H1 (cell line): ENCODE measurements around the gene GPALPP1. TPM values are rescaled to one million over a fixed set of nuclear protein-coding genes. Genes with fewer than 3 reads are reported as not detected.

ENCODE experiments used
- CTCF ChIA-PET: fragments of 300-600 bp; sonication (Branson Sonifier 250); formaldehyde crosslinking; loops from one replicate; lab custom pipeline; 2021; ENCODE audit not compliant: partially characterized antibody; lab: Charles Lee
- POLR2A ChIA-PET: fragments of 300-600 bp; sonication (Branson Sonifier 250); formaldehyde crosslinking; loops from one replicate; lab custom pipeline; 2021; ENCODE audit warnings: inconsistent platforms; ENCODE audit not compliant: partially characterized antibody; lab: Charles Lee
- DNase-seq, 2 experiments: peaks; one replicate each; pipeline versions ENCODE4 v3.0.0 to v3.0.0-alpha.2; 2010 to 2022; ENCODE audit warnings: low spot score in 2 of 2, low read depth in 1 of 2, mixed read lengths in 1 of 2
- FAIRE-seq: peaks from 2 replicates; lab custom pipeline; 2011; peaks lifted over from hg19 to GRCh38; lab: Jason Lieb, UNC
- H2AFZ ChIP-seq: 2 replicates; pipeline ENCODE4 v1.8.1; 2012; ENCODE audit warnings: low read length, inconsistent platforms
- H2AK5ac ChIP-seq: 2 replicates; pipeline ENCODE4 v1.6.1; 2013; ENCODE audit warnings: low read depth, low read length
- H2BK120ac ChIP-seq: replicated peaks from 2 replicates; pipeline ENCODE3; 2013; ENCODE audit warnings: low read depth, low read length, inconsistent platforms
- H2BK12ac ChIP-seq: 2 replicates; pipeline ENCODE4 v1.6.1; 2013; ENCODE audit warnings: low read depth, low read length
- H2BK15ac ChIP-seq: 2 replicates; pipeline ENCODE4 v1.6.1; 2013; ENCODE audit warnings: low read length
- H2BK20ac ChIP-seq: 2 replicates; pipeline ENCODE4 v1.6.1; 2013; ENCODE audit warnings: low read length
- H2BK5ac ChIP-seq: 2 replicates; pipeline ENCODE4 v1.6.1; 2013; ENCODE audit warnings: low read depth, low read length
- H3K14ac ChIP-seq: 2 replicates; pipeline ENCODE4 v1.6.1; 2013; ENCODE audit warnings: inconsistent platforms; ENCODE audit not compliant: insufficient read length
- H3K18ac ChIP-seq: 2 replicates; pipeline ENCODE4 v1.6.1; 2013; ENCODE audit warnings: low read length; ENCODE audit errors: extremely low read depth
- H3K23ac ChIP-seq: 2 replicates; pipeline ENCODE4 v1.6.1; 2013; ENCODE audit warnings: inconsistent platforms; ENCODE audit not compliant: insufficient read length
- H3K23me2 ChIP-seq: 2 replicates; pipeline ENCODE4 v1.6.1; 2013; ENCODE audit warnings: low read depth, low read length
- H3K27ac ChIP-seq: 2 replicates; pipeline ENCODE4 v1.6.1; 2011; ENCODE audit warnings: low read depth, low read length, inconsistent platforms
- H3K27me3 ChIP-seq, 4 experiments: replicated peaks in 1 of 4; 1 replicate in 1 of 4; 2 replicates in 3 of 4; pipeline versions ENCODE4 v1.6.1 to v1.8.1; 2011 to 2013; ENCODE audit warnings: low read length in 3 of 4, mild to moderate bottlenecking in 3 of 4, inconsistent platforms in 2 of 4, mixed read lengths in 2 of 4, moderate library complexity in 1 of 4; ENCODE audit not compliant: control insufficient read depth in 3 of 4, insufficient read depth in 3 of 4; ENCODE audit errors: extremely low read depth in 1 of 4
- H3K36me3 ChIP-seq, 4 experiments: 2 replicates each; pipeline versions ENCODE4 v1.6.1 to v1.8.1; 2011 to 2013; ENCODE audit warnings: mild to moderate bottlenecking in 4 of 4, low read length in 3 of 4, moderate library complexity in 2 of 4, control low read depth in 1 of 4, inconsistent platforms in 1 of 4; ENCODE audit not compliant: insufficient read depth in 4 of 4, control insufficient read depth in 2 of 4
- H3K4ac ChIP-seq: replicated peaks from 2 replicates; pipeline ENCODE3; 2013; ENCODE audit warnings: low read length, low read depth, mixed read lengths, inconsistent platforms; ENCODE audit not compliant: insufficient read length
- H3K4me1 ChIP-seq, 4 experiments: replicated peaks in 1 of 4; 1 replicate in 1 of 4; 2 replicates in 3 of 4; pipeline versions ENCODE4 v1.6.1 to v1.8.1; 2011 to 2013; ENCODE audit warnings: low read length in 3 of 4, inconsistent platforms in 2 of 4, mixed read lengths in 1 of 4; ENCODE audit not compliant: insufficient read depth in 4 of 4, control insufficient read depth in 3 of 4
- H3K4me2 ChIP-seq, 2 experiments: 2 replicates each; pipeline versions ENCODE4 v1.6.1 to v1.8.1; 2011 to 2013; ENCODE audit warnings: low read depth in 2 of 2, low read length in 2 of 2, control low read depth in 1 of 2, inconsistent platforms in 1 of 2, mild to moderate bottlenecking in 1 of 2; ENCODE audit not compliant: insufficient read depth in 1 of 2
- H3K4me3 ChIP-seq, 4 experiments: fragments of 200-600, 300-600 bp in 1 of 4; sonication (generic), shearing (Covaris generic), sonication (Bioruptor Twin) in 1 of 4; 2 replicates each; pipeline versions ENCODE4 v1.5.1 to v1.8.1; 2011 to 2016; ENCODE audit warnings: low read length in 4 of 4, low read depth in 3 of 4, control low read depth in 2 of 4, inconsistent platforms in 2 of 4, mild to moderate bottlenecking in 2 of 4, mixed read lengths in 1 of 4, moderate library complexity in 1 of 4; ENCODE audit not compliant: insufficient read depth in 2 of 4; ENCODE audit errors: extremely low read depth in 1 of 4
- H3K56ac ChIP-seq: replicated peaks from 2 replicates; pipeline ENCODE3; 2013; ENCODE audit warnings: low read depth, mild to moderate bottlenecking, mixed read lengths, low read length, inconsistent platforms; ENCODE audit not compliant: insufficient read length
- H3K79me1 ChIP-seq: 2 replicates; pipeline ENCODE4 v1.6.1; 2013; ENCODE audit warnings: low read depth, low read length, control low read depth
- H3K79me2 ChIP-seq, 2 experiments: 2 replicates each; pipeline versions ENCODE4 v1.6.1 to v1.8.1; 2012 to 2013; ENCODE audit warnings: low read length in 2 of 2, mild to moderate bottlenecking in 2 of 2, inconsistent platforms in 1 of 2; ENCODE audit not compliant: insufficient read depth in 2 of 2, control insufficient read depth in 1 of 2
- H3K9ac ChIP-seq, 4 experiments: replicated peaks in 1 of 4; 1 replicate in 1 of 4; 2 replicates in 3 of 4; pipeline versions ENCODE4 v1.6.1 to v1.8.1; 2011 to 2013; ENCODE audit warnings: low read depth in 3 of 4, low read length in 3 of 4, control low read depth in 2 of 4, mild to moderate bottlenecking in 2 of 4, moderate library complexity in 2 of 4, inconsistent platforms in 1 of 4; ENCODE audit errors: extremely low read depth in 1 of 4
- H3K9me3 ChIP-seq, 2 experiments: 2 replicates each; pipeline versions ENCODE4 v1.6.1 to v1.8.1; 2012 to 2013; ENCODE audit warnings: mild to moderate bottlenecking in 2 of 2, moderate library complexity in 2 of 2, control low read depth in 1 of 2, inconsistent platforms in 1 of 2, low read depth in 1 of 2, low read length in 1 of 2, mixed read lengths in 1 of 2; ENCODE audit not compliant: insufficient read depth in 2 of 2
- H4K20me1 ChIP-seq, 2 experiments: replicated peaks in 1 of 2; 2 replicates each; pipeline versions ENCODE3 to v1.8.1; 2011 to 2013; ENCODE audit warnings: inconsistent platforms in 2 of 2, low read length in 2 of 2, mild to moderate bottlenecking in 1 of 2; ENCODE audit not compliant: insufficient read depth in 2 of 2, control insufficient read depth in 1 of 2
- H4K5ac ChIP-seq: 2 replicates; pipeline ENCODE4 v1.6.1; 2013; ENCODE audit warnings: low read length, low read depth, mixed read lengths, inconsistent platforms; ENCODE audit not compliant: insufficient read length
- H4K8ac ChIP-seq: 2 replicates; pipeline ENCODE4 v1.8.0; 2013; ENCODE audit warnings: mild to moderate bottlenecking, moderate library complexity, low read length, inconsistent platforms; ENCODE audit not compliant: insufficient read depth; ENCODE audit errors: extremely low read depth
- H4K91ac ChIP-seq: replicated peaks from 2 replicates; pipeline ENCODE3; 2013; ENCODE audit warnings: low read length, mixed read lengths, inconsistent platforms; ENCODE audit not compliant: insufficient read length
- CBX5 ChIP-seq: fragments of 300-800, 300-1000 bp; sonication (generic); IDR thresholded peaks from 2 replicates; pipeline ENCODE4 v1.7.1; 2016; ENCODE audit warnings: antibody characterized with exemption, low read length, low read depth
- CBX8 ChIP-seq: fragments of 300-800, 300-1000 bp; sonication (generic); IDR thresholded peaks from 2 replicates; pipeline ENCODE4 v1.7.1; 2016; ENCODE audit warnings: low read depth, low read length, borderline replicate concordance
- CREB1 ChIP-seq: IDR thresholded peaks from 2 replicates; pipeline ENCODE4 v1.6.1; 2012; ENCODE audit warnings: inconsistent platforms
- MAFK ChIP-seq: IDR thresholded peaks from 2 replicates; pipeline ENCODE4 v1.6.1; 2012; ENCODE audit warnings: low read depth, mild to moderate bottlenecking, improper control_type of control experiment, low read length
- RNF2 ChIP-seq: fragments of 200-900, 300-1000 bp; sonication (generic); IDR thresholded peaks from 2 replicates; pipeline ENCODE4 v1.7.1; 2016; ENCODE audit warnings: borderline replicate concordance, low read depth, mild to moderate bottlenecking, antibody characterized with exemption, low read length; ENCODE audit not compliant: poor library complexity, severe bottlenecking; ENCODE audit errors: missing control alignments
- SIRT6 ChIP-seq: IDR thresholded peaks from one replicate; pipeline ENCODE4 v1.7.1; 2012; ENCODE audit warnings: low read length, inconsistent platforms
- TAF7 ChIP-seq: optimal IDR thresholded peaks from 2 replicates; pipeline ENCODE3; 2011; ENCODE audit warnings: low read depth, mild to moderate bottlenecking, inconsistent platforms, low read length, moderate library complexity, borderline replicate concordance
- USF2 ChIP-seq: IDR thresholded peaks from 2 replicates; pipeline ENCODE4 v1.6.1; 2011; ENCODE audit warnings: low read length, improper control_type of control experiment
- WGBS, 2 experiments: shearing (Covaris generic) in 1 of 2; methylation state at CpG; one replicate each; pipeline versions ENCODE4 v1.1.6 to v1.1.7; 2013 to 2015; ENCODE audit warnings: low lambda C conversion rate in 2 of 2, mixed read lengths in 2 of 2, inconsistent platforms in 1 of 2, low coverage in 1 of 2, missing lambda C conversion rate in 1 of 2; ENCODE audit not compliant: insufficient replicate concordance in 2 of 2, insufficient coverage in 1 of 2, insufficient read length in 1 of 2; ENCODE audit errors: extremely low coverage in 1 of 2, missing lambda C conversion rate in 1 of 2; 5-methylcytosine and 5-hydroxymethylcytosine counted together
- polyA plus RNA-seq, 7 experiments: library from polyadenylated mRNA; depleted of rRNA in 3 of 7; stranded (reverse) in 5 of 7; unstranded in 2 of 7; fragments of >200 nt in 5 of 7; fragments of 200-250 nt in 2 of 7; gene quantifications; 1 replicate in 5 of 7; 2 replicates in 1 of 7; 4 replicates in 1 of 7; pipeline versions ENCODE4 v1.2.1 to v1.2.3, GENCODE V29; 2011 to 2013; ENCODE audit warnings: missing spikeins in 2 of 7, mixed read lengths in 2 of 7
- total RNA-seq: library from RNA; stranded (reverse); fragmentation: NEBNext Ultra II Directional; extraction: Animal tissue kit (Norgen Biotek cat#: 25700); gene quantifications from 2 replicates; pipeline ENCODE4 v1.2.1, GENCODE V29; 2021

The GPALPP1 gene
- total and polyA plus RNA-seq, 2 of the 8 experiments (the other 6 are each of a cell fraction or from before 2014, with no cell fraction given): 8.5 to 26.1 TPM

- Histone ChIP-seq H3K79me1 (no peaks in the 10 kb centered on the region), H4K5ac (no peak overlapping the region), H2AK5ac (no peak overlapping the region), H3K27ac (no peak overlapping the region), H3K4ac (no peak overlapping the region), H2BK12ac (no peak overlapping the region), H3K23me2 (no peaks in the 10 kb centered on the region), H4K20me1 (no peaks in the 10 kb centered on the region), H4K91ac (no peak overlapping the region), H2BK15ac (no peak overlapping the region), H3K4me3 (no peak overlapping the region), H3K79me2 (no peaks in the 10 kb centered on the region), H3K4me1 (no peaks in the 10 kb centered on the region), H3K27me3 (no peaks in the 10 kb centered on the region), H3K14ac (no peak overlapping the region), H3K23ac (no peak overlapping the region), H3K4me2 (no peak overlapping the region), H2BK120ac (no peak overlapping the region), H2AFZ (no peak overlapping the region), H3K56ac (no peak overlapping the region), H4K8ac (no peak overlapping the region), H3K9ac (no peak overlapping the region), H3K36me3 (no peaks in the 10 kb centered on the region), H3K18ac (no peak overlapping the region), H2BK20ac (no peak overlapping the region), H2BK5ac (no peak overlapping the region), H3K9me3 (no peaks in the 10 kb centered on the region)
- POLR2A ChIA-PET: interaction anchor here (0.6 kb wide), 2 partner anchors 10 to 70 kb away, joined by 3 to 5 read pairs; no protein-coding TSS in a partner anchor
- TF ChIP-seq MAFK (no peak), CREB1 (no peak), CBX8 (no peak), SIRT6 (no peak), USF2 (no peak), RNF2 (no peak), TAF7 (no peak), CBX5 (no peak)
- 67% methylated on average over 4 of the region's 4 CpGs; no CpG with 5 or more reads in 1 of the 2 experiments for WGBS, 2 experiments
- DNase-seq: peak in 1 of 2 experiments; percentile 49
- CTCF ChIA-PET: no interaction called here
- FAIRE-seq: no peak
Observed at GRCh38 chr13:45073809-45074208, 84.5 kb downstream of the GPALPP1 start.
